Activated CD4-positive, alpha-beta T cell treated with anti-CD3 and anti-CD28 coated beads for 48 hours (primary cell): ENCODE results near the gene TSPAN12.
"Not testable (repeated sequence)": the region's sequence is repeated elsewhere in the genome, so short reads cannot be mapped to it uniquely, and the experiment has no call there.

Experiments
- DNase-seq: peaks from one replicate; pipeline ENCODE4 v3.0.0-alpha.2; 2020

Gene TSPAN12, protein sequence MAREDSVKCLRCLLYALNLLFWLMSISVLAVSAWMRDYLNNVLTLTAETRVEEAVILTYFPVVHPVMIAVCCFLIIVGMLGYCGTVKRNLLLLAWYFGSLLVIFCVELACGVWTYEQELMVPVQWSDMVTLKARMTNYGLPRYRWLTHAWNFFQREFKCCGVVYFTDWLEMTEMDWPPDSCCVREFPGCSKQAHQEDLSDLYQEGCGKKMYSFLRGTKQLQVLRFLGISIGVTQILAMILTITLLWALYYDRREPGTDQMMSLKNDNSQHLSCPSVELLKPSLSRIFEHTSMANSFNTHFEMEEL

DNA sequence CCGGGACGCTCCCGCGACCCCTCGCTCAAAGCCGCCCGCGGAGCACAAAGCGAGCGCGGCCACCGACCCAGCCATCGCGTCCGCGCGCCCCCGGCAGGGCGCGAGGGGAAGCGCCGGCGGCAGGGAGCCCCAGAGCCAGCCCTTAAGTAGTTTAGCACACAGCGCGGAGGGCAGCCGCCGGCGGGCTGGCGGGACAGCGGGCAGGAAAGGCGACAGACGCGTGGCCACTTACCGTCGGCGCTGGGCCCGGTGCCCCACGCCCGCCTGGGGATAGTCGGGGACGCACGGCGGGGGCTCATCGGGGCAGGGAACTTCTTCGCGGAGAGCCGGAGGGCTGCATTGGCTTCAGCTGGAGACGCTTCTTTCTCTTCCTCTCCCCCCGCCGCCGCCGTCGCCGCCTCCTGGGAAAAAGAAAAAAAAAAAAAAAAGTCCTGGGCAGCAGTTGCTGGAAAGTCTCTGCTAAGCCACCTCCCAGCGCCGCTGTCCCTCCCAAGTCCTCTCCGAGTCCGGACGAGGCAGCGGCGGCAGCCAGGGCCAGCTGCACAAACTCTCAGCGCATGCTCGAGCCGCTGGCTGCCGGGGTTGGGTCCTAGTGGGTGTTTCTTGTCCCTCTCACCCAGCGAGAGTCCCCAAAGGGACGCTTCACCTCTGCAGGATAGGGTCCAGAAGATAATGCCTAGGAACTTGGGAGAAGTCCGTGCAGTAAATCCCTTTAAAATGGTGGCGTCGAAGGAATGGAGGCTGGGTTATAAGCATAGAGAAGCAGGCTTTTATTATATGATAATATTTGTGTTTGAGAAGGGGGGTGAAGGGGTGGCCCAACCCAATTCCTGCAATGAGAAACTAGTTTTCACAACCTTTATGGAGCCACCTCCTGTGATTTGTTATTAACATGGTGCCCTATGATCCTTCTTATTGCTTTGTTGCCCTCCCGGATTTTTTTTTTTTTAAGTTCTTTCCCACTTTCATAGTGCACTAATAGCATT is at the start of gene TSPAN12:
TSPAN12 (minus strand) TSS at position 557 of the 986 bp plus-strand sequence. CDS start 1,381 bp downstream, outside the sequence.
- DNase-seq: peak; percentile 64

DNA sequence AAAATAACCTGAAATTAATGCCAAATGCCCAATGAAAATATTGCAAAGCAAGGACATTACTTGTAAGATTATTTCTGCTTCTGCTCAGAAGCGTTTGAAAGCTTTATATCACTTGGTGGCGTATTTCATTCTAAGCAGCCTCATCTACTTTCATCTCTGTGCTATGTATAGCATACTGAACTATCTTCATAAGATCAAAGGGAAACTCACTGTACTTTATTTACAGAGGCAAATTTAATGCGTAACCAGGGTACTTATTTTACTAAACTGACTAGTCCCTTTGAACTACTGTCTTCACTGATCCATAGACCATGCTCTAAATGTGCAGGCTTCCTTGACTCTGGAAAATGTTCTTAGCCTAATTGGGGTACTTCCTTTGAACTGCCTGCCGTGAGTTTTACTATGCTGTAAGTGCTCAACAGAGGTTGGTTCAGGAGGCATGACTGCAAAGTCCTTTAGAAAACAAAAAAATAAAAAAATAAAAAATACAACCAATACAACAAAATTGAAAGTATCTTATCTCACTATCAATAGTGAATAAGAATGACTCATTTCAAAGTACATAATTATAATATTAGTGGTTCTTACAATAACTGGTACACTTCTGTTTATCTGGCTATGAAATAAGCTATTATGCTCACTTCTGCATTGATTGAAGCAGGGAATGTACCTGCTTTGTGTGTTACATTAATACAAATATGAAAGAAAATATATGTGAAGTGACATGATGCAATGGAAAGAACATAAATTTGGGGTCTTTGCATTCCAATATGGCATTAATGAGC is 41.0 kb upstream of the TSPAN12 start:
- DNase-seq: no peak

DNA sequence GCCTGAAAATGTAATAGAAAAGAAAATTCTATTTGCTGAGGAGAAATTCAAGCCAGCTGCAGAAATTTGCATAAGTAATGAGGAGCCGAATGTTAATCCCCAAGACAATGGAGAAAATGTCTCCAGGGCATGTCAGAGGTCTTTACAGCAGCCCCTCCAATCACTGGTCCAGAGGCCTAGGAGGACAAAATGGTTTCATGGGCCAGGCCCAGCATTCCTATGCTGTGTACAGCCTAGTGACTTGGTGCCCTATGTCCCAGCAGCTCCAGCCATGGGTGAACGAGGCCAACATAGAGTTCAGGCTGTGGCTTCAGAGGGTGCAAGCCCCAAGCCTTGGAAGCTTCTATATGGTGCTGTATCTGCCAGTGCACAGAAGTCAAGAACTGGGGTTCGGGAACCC is 37.3 kb upstream of the TSPAN12 start:
- not testable (repeated sequence) for DNase-seq

DNA sequence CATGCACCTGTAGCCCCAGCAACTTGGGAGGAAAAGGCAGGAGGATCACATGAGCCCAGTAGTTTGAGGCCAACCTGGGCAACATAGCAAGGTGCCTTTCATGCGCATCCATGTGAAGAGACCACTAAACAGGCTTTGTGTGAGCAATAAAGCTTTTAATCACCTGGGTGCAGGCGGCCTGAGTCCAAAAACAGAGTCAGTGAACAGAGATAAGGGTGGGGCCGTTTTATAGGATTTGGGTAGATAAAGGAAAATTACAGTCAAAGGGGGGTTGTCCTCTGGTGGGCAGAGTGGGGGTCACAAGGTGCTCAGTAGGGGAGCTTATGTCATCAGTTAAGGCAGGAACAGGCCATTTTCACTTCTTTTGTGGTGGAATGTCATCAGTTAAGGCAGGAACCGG is 27.7 kb upstream of the TSPAN12 start:
- DNase-seq: not testable (repeated sequence)

DNA sequence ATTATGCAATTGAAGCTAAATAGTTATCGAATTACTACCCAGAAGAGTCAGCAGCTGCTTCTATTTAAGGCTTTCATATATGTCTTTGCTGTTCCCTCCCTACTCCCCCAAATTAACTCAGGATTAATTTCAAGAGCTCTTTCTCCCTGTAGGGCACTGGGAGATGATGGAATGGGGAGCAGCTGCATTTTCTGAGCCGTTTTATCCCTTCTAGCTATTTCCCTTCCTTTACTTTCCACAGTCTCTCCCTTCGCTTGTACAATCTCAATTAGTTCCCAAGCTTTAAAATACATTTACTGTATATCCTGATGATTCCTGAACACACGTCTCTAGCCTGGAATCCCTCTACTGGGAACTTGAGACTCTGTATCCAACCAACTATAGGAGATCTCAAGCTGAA is 19.8 kb upstream of the TSPAN12 start:
- no peak for DNase-seq

DNA sequence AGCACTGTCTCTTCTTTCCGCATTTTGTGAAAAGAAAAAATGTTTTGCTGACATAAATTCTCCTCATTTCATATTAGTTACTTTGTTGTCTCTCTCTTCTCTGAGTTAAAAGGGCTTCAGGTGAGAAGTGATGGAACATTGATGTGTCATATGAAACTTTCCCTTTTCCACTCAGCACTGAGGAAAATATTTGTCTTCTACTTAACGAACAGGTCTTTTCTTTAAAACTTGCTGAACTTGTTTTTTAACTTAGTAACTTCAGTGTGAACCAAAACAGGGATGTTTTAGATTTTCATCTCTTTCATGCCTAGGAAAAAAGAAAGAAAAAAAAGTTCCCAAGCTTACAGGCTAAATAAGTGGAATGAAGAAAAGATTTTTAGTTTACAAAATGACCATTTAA is 19.0 kb upstream of the TSPAN12 start:
- no peak for DNase-seq

DNA sequence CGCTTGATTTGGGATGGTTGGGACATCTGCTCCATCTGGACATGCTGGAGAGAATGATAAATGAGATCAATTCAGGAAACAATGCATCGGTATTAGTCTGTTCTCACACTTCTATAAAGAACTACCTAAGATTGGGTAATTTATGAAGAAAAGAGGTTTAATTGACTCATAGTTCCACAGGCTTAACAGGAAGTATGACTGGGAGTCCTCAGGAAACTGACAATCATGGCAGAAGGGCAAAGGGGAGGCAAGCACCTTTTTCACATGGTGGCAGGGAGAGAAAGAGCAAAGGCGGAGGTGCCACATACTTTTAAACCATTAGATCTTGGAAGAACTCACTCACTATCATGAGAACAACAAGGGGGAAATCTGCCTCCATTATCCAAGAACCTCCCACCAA is 16.8 kb upstream of the TSPAN12 start:
- DNase-seq: no peak

DNA sequence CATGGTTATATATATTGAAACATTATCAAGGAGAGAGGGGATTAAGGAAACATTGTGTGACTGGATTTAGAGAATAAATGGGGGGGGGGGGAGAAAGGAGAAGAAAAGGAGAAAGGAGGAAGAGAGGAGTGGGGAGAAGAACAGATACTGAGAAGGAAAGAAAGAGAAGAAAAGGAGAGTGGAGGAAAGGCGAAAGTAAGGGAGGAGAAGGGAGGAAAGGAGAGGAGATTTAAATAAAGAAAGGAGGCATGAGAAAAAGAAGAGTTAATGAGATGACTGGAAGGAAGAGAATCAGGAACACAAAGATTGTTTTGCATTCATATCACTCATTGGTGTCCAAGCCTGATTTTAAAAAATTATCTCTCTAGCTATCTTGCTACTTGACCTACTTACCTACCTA is 16.1 kb upstream of the TSPAN12 start:
- no peak for DNase-seq

- no peak for DNase-seq
Measured at GRCh38 chr7:120873401-120873800, 15.5 kb upstream of the TSPAN12 start.

DNA sequence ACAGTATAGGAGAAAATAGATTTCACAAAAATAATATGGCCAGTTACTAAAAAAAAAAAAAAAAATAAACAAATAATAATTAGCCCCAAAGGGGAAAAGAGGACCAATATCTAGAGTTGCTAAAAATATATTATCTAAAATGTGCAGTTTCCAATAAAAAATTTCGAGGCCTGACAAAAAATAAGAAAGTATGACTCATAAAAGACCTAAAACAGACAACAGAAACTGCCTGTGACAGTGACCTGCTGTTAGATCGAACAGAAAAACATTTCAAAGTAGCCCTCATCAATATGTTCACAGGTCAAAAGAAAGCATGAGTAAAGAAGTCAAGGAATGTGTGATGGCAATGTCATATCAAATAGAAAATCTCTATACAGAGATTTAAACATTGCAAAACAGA is 11.8 kb upstream of the TSPAN12 start:
- DNase-seq: no peak

GRCh38 chr7:120867932-120868331 is 10.0 kb upstream of the TSPAN12 start:
- DNase-seq: no peak

DNA sequence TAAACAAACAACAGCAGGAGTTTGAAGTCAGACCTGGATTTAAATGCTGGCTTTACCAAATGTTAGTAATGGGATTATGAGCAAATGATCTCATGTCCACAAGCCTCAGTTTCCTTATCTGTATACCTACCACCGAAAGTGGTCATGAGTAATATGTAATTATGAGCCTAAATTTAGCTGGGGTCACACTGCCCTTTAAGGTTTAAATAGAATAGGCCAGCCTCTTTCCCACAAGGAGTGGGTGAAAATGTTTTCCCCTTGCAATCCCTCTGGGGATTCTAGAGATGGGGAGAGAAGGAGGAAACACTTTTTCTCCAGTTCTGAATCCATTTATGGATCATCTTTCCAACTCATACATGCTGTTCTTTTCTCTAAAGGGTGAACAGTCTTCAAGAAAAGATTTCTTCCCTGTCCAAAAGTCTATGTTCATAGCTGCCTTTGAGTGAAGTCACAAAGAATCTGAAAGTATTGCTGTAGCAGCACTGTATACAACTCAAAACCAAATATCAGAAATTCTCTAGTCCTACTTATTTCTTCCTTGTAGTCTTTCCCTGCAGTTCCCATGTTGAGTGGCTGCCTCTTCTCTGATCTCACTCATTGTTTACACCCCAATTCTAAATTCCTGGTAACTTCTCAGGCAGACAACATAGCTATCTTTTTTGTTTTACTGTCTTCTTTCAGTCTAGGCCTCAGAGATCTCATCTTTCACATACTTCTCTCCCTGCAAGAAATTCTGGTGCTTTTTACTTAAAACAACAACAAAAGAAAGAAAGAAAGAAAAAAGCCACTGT is 7.4 kb upstream of the TSPAN12 start:
- no peak for DNase-seq

- DNase-seq: no peak
Measured at GRCh38 chr7:120864141-120864900, 6.4 kb upstream of the TSPAN12 start.

DNA sequence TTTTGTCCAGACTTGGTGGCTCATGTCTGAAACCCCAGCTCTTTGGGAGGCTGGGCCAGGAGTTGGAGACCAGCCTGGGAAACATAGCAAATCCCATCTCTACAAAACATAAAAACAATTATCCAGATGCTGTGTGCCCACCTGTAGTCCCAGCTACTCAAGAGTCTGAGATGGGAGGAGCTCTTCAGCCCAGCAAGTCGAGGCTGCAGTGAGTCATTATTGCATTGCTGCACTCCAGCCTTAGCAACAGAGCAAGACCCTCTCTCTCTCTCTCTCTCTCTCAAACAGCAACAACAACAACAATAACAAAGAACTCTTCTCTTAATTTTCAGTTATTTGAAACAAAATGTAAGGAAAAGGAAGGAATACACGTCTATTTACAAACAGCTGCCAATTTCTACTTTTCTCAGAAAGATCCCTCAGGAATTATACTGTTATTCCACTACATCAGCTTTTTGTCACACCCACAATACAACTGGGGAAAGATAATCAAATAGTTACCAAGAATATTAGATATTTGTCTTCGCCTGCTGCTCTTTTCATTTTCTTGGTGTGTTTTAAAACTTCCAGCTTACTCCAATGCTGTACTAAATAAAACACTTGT is 5.1 kb upstream of the TSPAN12 start:
- no peak for DNase-seq

GRCh38 chr7:120860156-120860555 is 2.2 kb upstream of the TSPAN12 start:
- no peak for DNase-seq

DNA sequence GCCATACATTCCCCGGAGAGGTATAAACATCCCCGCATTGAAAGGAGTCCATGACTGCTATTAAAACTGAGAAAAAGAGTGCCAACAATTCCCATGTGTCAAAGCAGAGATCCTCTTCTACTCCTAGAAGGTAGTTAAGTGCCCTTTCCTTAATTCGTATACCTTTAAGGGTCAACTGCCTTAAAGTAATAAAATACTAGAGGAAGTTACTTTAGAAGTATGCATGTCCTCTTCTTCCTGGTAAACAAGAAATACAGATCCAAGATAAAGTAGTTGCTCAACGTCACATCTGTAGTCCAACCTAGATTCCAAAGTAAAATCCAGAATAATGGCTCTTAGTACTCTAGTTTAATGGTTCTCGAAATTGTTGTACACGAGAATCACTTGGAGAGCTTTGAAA is 1.5 kb upstream of the TSPAN12 start:
- DNase-seq: no peak

DNA sequence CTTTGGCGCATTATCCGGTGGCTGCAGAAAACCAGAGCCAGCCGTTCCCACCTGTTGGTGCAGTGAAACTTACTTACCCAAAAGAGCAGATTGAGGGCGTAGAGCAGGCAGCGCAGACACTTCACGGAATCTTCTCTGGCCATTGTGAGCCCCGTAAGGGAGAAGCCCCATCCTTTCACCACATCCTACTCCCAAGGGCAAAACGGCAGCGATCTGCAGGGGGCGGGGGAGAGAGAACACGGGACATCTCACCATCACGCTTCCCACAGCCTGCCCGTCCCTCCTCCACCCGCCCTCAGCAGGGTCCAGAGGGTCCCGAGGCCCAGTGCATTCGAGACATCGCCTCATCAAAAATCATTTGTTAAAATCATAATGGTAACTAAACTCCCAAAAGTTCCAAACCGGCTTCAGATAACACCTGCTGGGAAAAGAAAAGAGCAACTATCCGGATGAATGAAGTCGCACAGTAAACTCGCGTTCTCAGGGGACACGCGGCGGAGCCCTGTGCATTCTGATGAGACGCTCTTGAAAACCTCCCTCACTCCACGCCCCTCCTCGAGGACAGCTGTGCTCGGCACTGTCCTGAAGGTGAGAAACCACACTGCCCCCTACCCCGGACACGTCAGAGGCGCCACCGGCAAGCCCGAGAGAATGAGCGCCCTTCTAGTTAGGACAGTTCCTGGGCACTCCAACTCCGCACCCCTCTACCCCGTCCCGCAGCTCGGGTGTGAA is 1.2 kb downstream of the TSPAN12 start:
- DNase-seq: peak; percentile 19

DNA sequence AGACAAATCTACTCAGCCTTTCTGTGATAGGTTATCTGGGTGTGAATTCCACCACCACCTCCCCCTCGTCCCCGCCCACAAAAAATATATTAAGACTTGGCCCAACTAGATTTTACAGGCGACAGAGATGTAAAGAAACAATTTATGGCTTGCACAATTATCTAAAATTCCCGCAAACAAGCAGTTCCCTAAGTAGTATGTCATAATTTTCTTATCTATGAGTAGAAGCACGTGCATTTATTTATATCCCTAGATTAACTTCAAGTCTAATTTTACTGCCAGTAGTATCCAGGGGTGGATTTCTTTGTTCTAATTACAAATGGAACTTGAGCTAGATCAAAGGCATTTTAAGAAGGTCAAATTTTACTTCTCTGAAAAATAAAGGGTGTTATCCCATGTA is 1.7 kb downstream of the TSPAN12 start:
- DNase-seq: no peak

- DNase-seq: no peak
Measured at GRCh38 chr7:120852700-120853099, 5.2 kb downstream of the TSPAN12 start.

- DNase-seq: no peak
Measured at GRCh38 chr7:120843109-120843508, 14.8 kb downstream of the TSPAN12 start.
